Measurements from ENCODE around the gene COPE. TPM values are rescaled to one million over a fixed set of nuclear protein-coding genes. Genes with fewer than 3 reads are reported as not detected.

COPE gene
- total RNA-seq, 1 experiment from 2014 or later: 177 TPM

- Histone ChIP-seq H3K4me3 (ENCODE audit: low read depth in 2 of 2, low read length in 2 of 2) (no peak overlapping the region), H3K4me1 (ENCODE audit: control insufficient read depth, insufficient read depth, low read length) (no peaks in the 10 kb centered on the region), H3K36me3 (ENCODE audit: control insufficient read depth, insufficient read depth, low read length) (no peaks in the 10 kb centered on the region), H3K27me3 (ENCODE audit: control insufficient read depth, insufficient read depth, low read length) (no peaks in the 10 kb centered on the region), H3K27ac (ENCODE audit: low read length) (no peak overlapping the region), H3K9me3 (ENCODE audit: control insufficient read depth, insufficient read depth, low read depth, low read length) (no peaks in the 10 kb centered on the region)
- no peak for TF ChIP-seq POLR2AphosphoS5 (IDR thresholded peaks at IDR 0.05; ENCODE audit: low read depth, low read length)
- TF ChIP-seq CTCF (IDR thresholded peaks at IDR 0.05): no peak
- TF ChIP-seq SIN3A (IDR thresholded peaks at IDR 0.05; ENCODE audit: borderline replicate concordance, insufficient read depth, low read depth, low read length): no peak
- TF ChIP-seq TCF7L2 (IDR thresholded peaks at IDR 0.05; ENCODE audit: low read depth, low read length): no peak
- no peak for TF ChIP-seq REST (IDR thresholded peaks at IDR 0.05; ENCODE audit: insufficient read depth in 1 of 2, low read depth in 2 of 2, low read length in 1 of 2)
- intact Hi-C loops (cut with micrococcal nuclease; ENCODE audit: unreplicated experiment) (no loop called here), in situ Hi-C loops (cut with HindIII; ENCODE audit: low pct_unique_long_range_greater_than_20kb, low sequenced_read_pairs) (no loop called here)
- no TSS peak for BruUV-seq (replicated peaks)
- ChIA-PET CTCF (no interaction called here), POLR2A (no interaction called here)
- no peak for DNase-seq (ENCODE audit: low read depth, low spot score)
- ATAC-seq: no peak
Measured at GRCh38 chr19:18869781-18870530, 49.2 kb downstream of the COPE start.

GRCh38 chr19:18869023-18869618, 50.1 kb downstream of the COPE start:
- no TSS peak for BruUV-seq (replicated peaks)
- Histone ChIP-seq H3K27me3 (ENCODE audit: control insufficient read depth, insufficient read depth, low read length) (no peaks in the 10 kb centered on the region), H3K27ac (ENCODE audit: low read length) (no peak overlapping the region), H3K4me3 (ENCODE audit: low read depth in 2 of 2, low read length in 2 of 2) (no peak overlapping the region), H3K4me1 (ENCODE audit: control insufficient read depth, insufficient read depth, low read length) (no peaks in the 10 kb centered on the region), H3K36me3 (ENCODE audit: control insufficient read depth, insufficient read depth, low read length) (no peaks in the 10 kb centered on the region), H3K9me3 (ENCODE audit: control insufficient read depth, insufficient read depth, low read depth, low read length) (no peaks in the 10 kb centered on the region)
- no peak for ATAC-seq
- intact Hi-C loops (cut with micrococcal nuclease; ENCODE audit: unreplicated experiment) (no loop called here), in situ Hi-C loops (cut with HindIII; ENCODE audit: low pct_unique_long_range_greater_than_20kb, low sequenced_read_pairs) (no loop called here)
- TF ChIP-seq POLR2AphosphoS5 (IDR thresholded peaks at IDR 0.05; ENCODE audit: low read depth, low read length) (no peak), REST (IDR thresholded peaks at IDR 0.05; ENCODE audit: insufficient read depth in 1 of 2, low read depth in 2 of 2, low read length in 1 of 2) (no peak), SIN3A (IDR thresholded peaks at IDR 0.05; ENCODE audit: borderline replicate concordance, insufficient read depth, low read depth, low read length) (no peak), TCF7L2 (IDR thresholded peaks at IDR 0.05; ENCODE audit: low read depth, low read length) (no peak), CTCF (IDR thresholded peaks at IDR 0.05) (no peak)
- ChIA-PET POLR2A (no interaction called here), CTCF (no interaction called here)
- DNase-seq (ENCODE audit: low read depth, low spot score): no peak

Measured in Panc1 (cell line).